Coronary artery (tissue), 2 donors: ENCODE data around the gene SIK3.

Experiments used
- DNase-seq: peaks from one replicate; pipeline ENCODE4 v3.0.0-alpha.2; 2017; ENCODE audit warnings: low spot score
- H3K27ac ChIP-seq, 2 donors: fragments of 200-600 bp; sonication (generic); one replicate each; pipeline ENCODE4 v1.5.1; 2016 to 2019
- H3K4me3 ChIP-seq: fragments of 200-600 bp; sonication (generic); 2 replicates; pipeline ENCODE4 v1.5.1; 2016; ENCODE audit warnings: mild to moderate bottlenecking, moderate library complexity
- CTCF ChIP-seq: fragments of 200-600 bp; sonication (generic); IDR thresholded peaks from one replicate; pipeline ENCODE4 v1.5.1; 2019; ENCODE audit warnings: antibody characterized with exemption

SIK3 gene

DNA sequence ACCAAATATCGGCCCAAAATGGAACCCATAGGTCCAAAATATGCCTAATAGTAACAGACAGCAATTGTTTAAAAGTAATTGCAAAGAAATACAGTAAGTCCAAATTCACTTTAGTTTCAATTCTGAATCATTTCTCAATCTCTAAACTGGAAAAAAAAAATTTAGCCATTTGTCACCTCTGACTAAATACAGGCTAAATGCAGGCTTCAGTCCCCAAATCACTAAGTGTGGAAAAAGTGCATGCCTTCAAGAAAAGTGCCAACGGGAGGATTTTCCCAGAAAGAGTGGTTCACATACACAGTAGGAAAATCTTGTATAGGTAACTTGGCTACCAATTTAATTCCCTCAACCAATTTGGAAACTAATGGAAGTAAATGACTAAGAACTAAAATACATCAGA is 35.7 kb downstream of the SIK3 start:
- no peak for DNase-seq
- no peak overlapping the region for H3K27ac ChIP-seq
- H3K4me3 ChIP-seq: no peak overlapping the region
- no peak for TF ChIP-seq CTCF

DNA sequence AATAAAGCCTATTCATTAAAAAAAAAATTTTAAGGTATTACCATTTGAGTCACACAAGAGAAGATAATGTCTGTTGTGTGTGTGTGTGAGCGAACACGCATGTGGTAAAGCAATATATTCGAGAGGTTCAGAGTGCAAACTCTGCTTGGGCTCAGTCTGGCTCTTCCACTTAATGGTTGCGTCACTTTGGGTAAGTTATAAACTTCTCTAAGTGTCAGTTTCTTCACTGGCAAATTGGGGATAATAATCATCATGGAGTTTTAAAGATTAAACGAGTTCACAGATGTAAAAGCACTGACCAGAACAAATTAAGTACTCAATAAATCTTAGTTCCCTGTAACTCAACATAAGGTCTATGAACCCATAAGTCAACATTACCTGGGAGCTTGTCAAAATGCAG is 37.0 kb downstream of the SIK3 start:
- no peak for TF ChIP-seq CTCF
- DNase-seq: no peak
- Histone ChIP-seq H3K27ac (no peak overlapping the region), H3K4me3 (no peak overlapping the region)

- no peak for DNase-seq
- TF ChIP-seq CTCF: no peak
- Histone ChIP-seq H3K27ac (no peak overlapping the region), H3K4me3 (no peak overlapping the region)
Measured at GRCh38 chr11:117059611-117060148, 38.5 kb downstream of the SIK3 start.

- no peak overlapping the region for H3K4me3 ChIP-seq
- no peak for TF ChIP-seq CTCF
- no peak for DNase-seq
- H3K27ac ChIP-seq: no peak overlapping the region
Measured at GRCh38 chr11:117058761-117059261, 39.4 kb downstream of the SIK3 start.

- TF ChIP-seq CTCF: no peak
- no peak overlapping the region for H3K27ac ChIP-seq
- no peak for DNase-seq
Measured at GRCh38 chr11:117057727-117058126, 40.5 kb downstream of the SIK3 start.

DNA sequence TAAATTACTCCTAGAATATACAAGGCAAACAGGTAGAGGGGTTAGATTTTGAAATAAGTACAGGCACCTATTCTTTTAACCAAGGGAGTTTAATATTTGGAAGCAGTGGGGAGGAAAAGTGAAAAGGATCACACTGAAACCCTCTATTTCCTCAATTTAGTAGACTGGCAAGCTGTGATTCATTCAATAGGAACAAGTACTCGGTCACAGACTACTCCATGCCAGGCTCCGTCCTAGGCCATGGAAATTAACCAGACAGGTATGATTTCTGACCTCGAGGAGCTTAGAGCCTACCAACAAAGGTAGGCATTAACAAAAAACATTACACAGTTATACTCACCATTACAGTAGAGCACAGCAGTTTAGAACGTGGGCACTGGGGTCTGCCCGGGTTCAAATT is 40.9 kb downstream of the SIK3 start:
- no peak overlapping the region for H3K27ac ChIP-seq

More at GRCh38 chr11:117057727-117058126, 40.5 kb downstream of the SIK3 start:
- no peak overlapping the region for H3K4me3 ChIP-seq

More for the DNA sequence above, 40.9 kb downstream of the SIK3 start:
- DNase-seq: no peak
- H3K4me3 ChIP-seq: no peak overlapping the region
- no peak for TF ChIP-seq CTCF
